GM19463 (cell line): ENCODE results near the gene ANKRD44.
A peak's percentile ranks its signal among the peaks of the same experiment; 100 is the strongest.
"Not testable (repeated sequence)": the region's sequence is repeated elsewhere in the genome, so short reads cannot be mapped to it uniquely, and the experiment has no call there.

Experiments
- ATAC-seq: cut with Tn5 transposase; IDR thresholded peaks from one replicate; pipeline ENCODE4 v1.9.1; 2021; ENCODE audit warnings: mild to moderate bottlenecking, moderate library complexity; ENCODE audit not compliant: unreplicated experiment

Gene ANKRD44

DNA sequence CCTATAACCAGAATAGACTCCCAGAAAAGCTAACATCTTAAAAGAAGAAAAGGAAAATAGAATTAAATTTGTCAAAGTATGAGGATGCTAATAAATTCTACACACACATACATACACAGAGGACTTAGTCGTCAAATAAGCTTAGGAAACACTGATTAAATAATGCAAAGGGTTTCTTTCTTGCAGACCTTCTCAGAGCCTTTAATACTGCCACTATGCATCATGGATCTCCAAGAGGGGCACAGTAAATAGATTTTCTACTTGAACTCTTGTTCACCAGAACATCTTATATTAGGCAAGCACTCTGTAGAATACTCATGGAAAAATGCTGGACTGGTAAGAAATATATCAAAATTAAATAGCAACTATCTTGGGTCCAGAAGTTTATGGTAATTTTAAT lies 69.4 kb downstream of the ANKRD44 start:
- no peak for ATAC-seq

DNA sequence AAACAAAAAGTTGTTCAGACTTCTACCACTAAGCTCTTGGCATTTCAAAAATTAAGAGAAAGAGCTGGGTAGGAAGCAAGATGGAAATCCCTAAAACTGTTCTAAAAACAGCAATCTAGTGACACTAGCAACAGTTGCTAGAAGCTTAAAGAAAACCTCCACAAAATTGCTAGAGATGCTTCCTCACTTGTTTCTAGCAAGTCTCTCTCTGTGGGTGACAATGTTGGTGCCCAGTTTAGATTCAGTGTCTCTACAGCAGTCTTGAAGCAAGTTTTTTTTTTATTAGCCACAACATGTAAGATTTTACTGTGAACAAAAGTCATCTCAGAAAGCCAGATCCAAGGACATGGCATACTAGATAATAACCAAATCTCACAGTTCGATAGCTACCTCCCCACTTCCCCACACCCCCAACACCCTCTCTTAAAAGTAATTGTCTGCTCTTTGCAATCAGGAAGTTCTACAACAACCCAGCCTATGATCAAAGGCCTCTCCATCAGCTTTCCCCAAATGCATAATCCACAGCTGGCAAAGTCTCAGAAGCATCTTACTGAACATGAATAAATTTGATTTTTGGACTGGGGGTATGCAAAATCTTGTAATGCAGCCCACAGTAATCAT lies 70.0 kb downstream of the ANKRD44 start:
- ATAC-seq = no peak

GRCh38 chr2:197240018-197240417 lies 70.6 kb downstream of the ANKRD44 start:
- ATAC-seq = not testable (repeated sequence)

GRCh38 chr2:197239434-197239833 lies 71.1 kb downstream of the ANKRD44 start:
- peak; percentile 57 for ATAC-seq

GRCh38 chr2:197238043-197238365 lies 72.6 kb downstream of the ANKRD44 start:
- peak; percentile 44 for ATAC-seq

- ATAC-seq = no peak
Measured at GRCh38 chr2:197237291-197238042, 73.1 kb downstream of the ANKRD44 start.

GRCh38 chr2:197236816-197237215 lies 73.8 kb downstream of the ANKRD44 start:
- no peak for ATAC-seq

DNA sequence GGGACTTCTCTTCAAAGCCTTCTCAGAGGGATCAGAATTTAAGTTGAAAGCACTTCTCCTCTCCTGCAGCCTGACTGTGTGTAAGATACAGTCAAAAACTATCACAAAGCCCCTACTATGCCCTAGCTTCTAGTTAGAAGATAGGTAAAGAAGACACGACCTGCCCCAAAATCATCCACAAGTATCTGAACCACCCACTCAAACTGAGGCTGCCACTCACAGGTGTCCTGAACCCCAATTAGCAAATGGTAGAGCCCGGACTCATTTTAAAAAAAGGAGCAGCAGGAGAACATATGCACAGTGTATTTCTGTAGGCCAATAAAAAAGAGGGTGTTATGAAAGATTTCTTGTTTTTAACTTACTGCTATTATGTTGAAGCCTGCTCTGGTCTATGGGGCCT lies 74.4 kb downstream of the ANKRD44 start:
- no peak for ATAC-seq

- no peak for ATAC-seq
Measured at GRCh38 chr2:197235711-197236110, 74.9 kb downstream of the ANKRD44 start.

DNA sequence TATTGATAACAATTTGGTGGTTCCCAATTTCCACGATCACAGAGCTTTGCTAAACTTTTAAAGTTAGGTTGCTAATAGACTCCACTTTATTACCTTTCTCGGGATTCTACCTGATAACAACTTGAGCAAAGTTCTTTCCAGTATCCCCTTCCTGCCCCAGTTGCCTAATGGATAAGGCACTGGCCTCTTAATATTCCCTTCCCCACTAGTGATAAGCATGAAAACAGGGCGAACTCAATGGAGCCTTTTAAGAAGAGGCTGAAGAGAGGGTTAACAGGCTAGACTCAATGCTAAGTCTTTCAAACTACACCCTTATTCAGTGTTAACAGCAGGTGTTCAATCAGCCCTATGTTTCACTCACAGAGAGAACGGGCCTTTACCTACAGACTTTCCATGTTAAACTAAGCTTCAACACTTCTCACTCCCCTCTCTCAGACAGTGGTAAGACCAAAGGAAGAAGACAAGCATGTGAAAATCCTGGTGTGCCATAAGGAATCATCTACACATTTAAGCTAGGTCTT lies 75.8 kb downstream of the ANKRD44 start:
- ATAC-seq = no peak

DNA sequence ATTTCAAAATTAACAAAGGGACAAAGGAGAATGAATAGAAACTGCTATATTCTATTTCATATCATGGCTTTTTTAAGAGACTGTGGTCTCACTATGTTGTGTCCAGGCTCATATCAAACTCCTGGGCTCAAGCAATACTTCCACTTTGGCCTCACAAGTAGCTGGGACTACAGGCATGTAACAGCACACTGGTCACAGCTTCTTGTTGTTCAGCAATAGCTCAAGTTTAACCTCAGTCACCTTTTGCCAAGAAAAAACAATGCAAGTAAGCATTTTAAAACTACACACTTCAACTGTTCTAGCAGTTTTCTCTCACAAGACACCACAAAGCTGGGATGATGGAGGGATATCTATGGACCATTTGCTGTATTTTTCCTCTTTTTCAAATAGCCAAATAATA lies 77.1 kb downstream of the ANKRD44 start:
- ATAC-seq = no peak

DNA sequence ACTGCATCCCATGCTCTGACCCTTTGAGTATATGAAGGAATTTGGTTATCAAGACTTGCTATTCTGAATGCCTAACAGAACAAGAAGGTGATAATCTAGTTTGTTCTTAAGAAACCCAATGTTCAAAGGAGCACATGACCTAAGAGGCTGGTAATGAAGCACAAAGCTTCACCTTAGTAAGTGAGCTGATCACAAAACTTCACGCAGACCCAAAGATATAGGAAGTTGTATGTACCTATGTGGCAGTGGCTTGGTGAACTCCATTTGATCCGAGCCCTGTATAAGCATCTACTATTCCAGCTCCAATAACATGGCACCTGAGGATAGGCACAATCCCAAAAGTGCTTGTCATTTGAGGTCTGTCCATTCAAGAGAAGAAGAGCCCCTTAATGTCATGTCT lies 78.6 kb downstream of the ANKRD44 start:
- no peak for ATAC-seq

GRCh38 chr2:197229509-197230443 lies 80.8 kb downstream of the ANKRD44 start:
- ATAC-seq = no peak

- ATAC-seq = no peak
Measured at GRCh38 chr2:197223451-197223850, 87.1 kb downstream of the ANKRD44 start.

DNA sequence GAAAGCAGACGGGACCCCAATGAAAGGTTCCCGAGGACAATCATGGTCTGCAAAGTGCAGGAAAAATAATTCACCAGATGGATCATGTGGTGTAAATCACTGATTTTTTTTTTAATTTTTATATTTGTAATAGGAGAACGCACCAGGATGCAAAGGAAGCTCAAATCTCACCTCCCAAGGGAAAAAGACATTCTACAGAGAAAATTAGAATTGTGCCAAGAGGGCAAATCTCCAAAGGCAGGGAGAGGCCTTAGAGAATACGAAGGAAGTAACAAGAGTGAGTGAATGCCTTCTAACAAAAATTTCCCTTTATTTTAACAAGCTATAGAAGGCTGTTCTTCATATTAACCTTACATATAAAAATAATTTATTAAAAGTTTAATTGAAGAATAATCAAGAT lies 90.9 kb downstream of the ANKRD44 start:
- no peak for ATAC-seq

GRCh38 chr2:197217541-197217940 lies 93.0 kb downstream of the ANKRD44 start:
- ATAC-seq = no peak

DNA sequence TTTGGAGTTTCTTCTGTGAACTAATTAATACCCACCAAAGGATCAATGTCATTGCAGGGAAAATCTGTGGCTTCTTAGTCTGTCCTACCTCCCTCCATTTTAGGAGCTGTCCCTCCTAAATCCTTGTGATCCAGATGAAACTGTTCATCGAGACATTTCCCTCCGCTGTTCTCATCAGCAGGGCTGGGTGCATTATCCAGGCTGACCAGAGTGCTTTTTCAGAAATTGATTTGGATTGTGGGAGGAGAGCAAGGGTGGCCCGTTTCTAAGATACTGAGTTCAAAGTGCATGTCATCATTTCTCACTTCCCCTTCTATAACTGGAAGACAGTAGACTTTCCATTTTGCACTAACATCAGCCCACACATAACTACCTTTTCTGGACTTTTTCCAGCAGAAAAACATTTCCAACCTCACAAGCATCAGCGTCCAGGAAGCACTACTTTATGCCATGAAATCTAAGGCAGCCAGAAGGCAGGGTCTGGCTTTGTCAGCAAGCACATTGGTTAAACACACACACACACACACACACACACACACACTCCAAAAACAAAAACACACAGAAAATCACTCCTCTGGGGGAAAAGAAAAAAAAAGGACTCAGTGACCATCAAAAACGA lies 94.1 kb downstream of the ANKRD44 start:
- ATAC-seq = peak; percentile 63

DNA sequence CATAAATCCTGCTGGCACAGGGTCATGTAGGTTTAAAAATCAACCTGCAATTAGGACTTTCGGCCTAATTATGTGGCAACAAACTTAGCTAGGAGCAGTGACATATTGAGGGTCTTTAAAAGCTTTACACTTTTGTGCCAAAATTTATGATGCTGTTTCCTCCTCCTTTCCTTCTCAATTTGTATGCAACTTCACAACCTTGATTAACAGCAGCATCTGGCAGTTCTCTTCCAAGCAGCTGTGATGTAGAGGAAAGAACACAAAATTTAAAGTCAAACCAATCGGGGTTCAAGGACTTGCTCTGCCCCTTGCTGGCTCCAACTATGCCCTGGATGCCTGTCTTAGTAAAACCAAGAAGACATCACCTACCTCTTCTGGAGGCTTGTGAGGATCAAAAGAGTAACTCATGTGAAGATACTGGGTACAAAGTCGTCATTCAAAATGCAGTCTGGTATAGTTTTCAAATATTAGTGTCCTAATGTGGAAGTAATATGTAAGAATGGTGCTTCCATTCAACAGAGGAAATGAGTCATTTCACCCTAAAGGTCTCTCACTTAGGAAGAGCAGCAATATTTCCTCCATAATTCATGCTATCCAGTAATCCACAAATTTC lies 94.7 kb downstream of the ANKRD44 start:
- ATAC-seq = no peak

- no peak for ATAC-seq
Measured at GRCh38 chr2:197212344-197213262, 98.0 kb downstream of the ANKRD44 start.
